ENCODE results near the gene SERPINA10. TPM values are rescaled to one million over a fixed set of nuclear protein-coding genes. Genes with fewer than 3 reads are reported as not detected.
A peak's percentile ranks its signal among the peaks of the same experiment; 100 is the strongest.

SERPINA10 gene
- total and polyA plus RNA-seq, 10 of the 15 experiments (the other 5 are each of a cell fraction or from before 2014, with no cell fraction given), result not detected

DNA sequence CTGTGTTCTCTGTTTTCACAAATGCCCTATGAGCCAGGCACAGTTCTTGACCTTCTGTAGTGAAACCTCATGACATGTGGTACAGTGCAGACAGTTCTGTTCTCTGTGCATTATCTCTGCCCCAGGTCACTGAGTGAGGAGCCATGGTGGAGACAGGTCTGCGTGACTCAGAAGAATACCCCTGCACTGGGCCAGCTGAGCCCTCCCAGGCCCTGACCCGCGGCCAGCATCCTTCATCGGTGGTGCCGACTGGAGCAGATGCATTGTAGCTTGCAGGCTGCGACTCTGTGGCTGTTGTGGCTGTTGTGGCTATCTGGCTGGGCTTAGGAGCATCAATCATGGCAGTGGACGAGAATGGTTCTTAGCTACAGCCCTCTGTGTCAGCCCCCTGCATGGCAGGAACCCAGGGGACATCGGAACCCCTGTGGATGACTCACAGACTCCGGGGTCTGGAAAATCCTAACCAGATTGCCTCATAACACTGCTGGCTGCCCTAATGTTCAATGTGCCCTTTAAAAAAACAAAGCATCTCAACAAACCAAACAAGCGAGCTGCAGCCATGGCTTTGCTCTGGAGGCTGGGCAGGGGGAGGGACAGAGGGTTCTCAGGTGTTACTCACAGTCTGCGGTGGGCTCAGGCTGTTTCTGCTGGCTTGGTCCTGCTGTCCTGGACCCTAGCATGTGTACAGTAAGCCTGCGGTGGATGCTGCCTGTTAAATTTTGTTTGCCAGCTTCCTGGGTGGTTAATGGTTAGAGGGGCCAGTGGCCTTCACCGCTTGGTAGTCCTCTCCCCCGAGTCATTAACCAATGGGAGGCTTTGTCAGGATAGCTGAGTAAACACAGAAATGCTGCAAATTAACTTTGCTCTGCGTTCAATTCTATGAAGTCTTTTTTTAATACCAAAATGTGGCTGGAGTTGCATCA lies 29.8 kb upstream of the SERPINA10 start, which contains the start of gene SERPINA6:
Gene SERPINA6, minus strand, starts transcription at position 689 of the 923 bp plus-strand sequence. CDS start 8,688 bp downstream, outside the sequence.
- CTCF ChIA-PET, result interaction anchor here (0.6 kb wide), 1 partner anchor 11 kb away, joined by 3 read pairs; no protein-coding TSS in a partner anchor
- 51% methylated on average over 15 of the region's 15 CpGs for WGBS (ENCODE audit: insufficient coverage, insufficient replicate concordance, low lambda C conversion rate, missing lambda C conversion rate)

More for the DNA sequence above, 29.8 kb upstream of the SERPINA10 start, which contains the start of gene SERPINA6:
- Histone ChIP-seq H3K79me2 (ENCODE audit: control insufficient read depth, insufficient read depth, low read length) (no peaks in the 10 kb centered on the region), H3K4me3 (no peak within 1 kb of the TSS), H2AFZ (ENCODE audit: control insufficient read depth, low read depth, low read length) (no peak within 1 kb of the TSS), H3K36me3 (ENCODE audit: control insufficient read depth in 2 of 2, insufficient read depth in 2 of 2, low read length in 1 of 2) (no peaks in the 10 kb centered on the region), H3K4me1 (ENCODE audit: control insufficient read depth, insufficient read depth, low read length) (no peaks in the 10 kb centered on the region), H4K20me1 (ENCODE audit: control insufficient read depth, insufficient read depth) (no peaks in the 10 kb centered on the region), H3K4me2 (ENCODE audit: control insufficient read depth, insufficient read depth) (no peak within 1 kb of the TSS), H3K27me3 (replicated peaks in 1 of 2; ENCODE audit: control insufficient read depth in 2 of 2, insufficient read depth in 2 of 2, low read length in 1 of 2) (no peaks in the 10 kb centered on the region), H3K27ac (ENCODE audit: control insufficient read depth, insufficient read depth) (no peak within 1 kb of the TSS), H3K9me3 (replicated peaks; ENCODE audit: control insufficient read depth, insufficient read depth, low read length) (no peaks in the 10 kb centered on the region), H3K9ac (ENCODE audit: control insufficient read depth, insufficient read depth, low read length) (no peak within 1 kb of the TSS)
- SMC1A ChIA-PET (ENCODE audit: uncharacterized antibody, unreplicated experiment), result no interaction called here
- no peak for TF ChIP-seq YBX1 (IDR thresholded peaks at IDR 0.05)
- no peak for TF ChIP-seq POLR2A (IDR thresholded peaks at IDR 0.05; ENCODE audit: low read depth, low read length)
- TF ChIP-seq, protein P1, sequence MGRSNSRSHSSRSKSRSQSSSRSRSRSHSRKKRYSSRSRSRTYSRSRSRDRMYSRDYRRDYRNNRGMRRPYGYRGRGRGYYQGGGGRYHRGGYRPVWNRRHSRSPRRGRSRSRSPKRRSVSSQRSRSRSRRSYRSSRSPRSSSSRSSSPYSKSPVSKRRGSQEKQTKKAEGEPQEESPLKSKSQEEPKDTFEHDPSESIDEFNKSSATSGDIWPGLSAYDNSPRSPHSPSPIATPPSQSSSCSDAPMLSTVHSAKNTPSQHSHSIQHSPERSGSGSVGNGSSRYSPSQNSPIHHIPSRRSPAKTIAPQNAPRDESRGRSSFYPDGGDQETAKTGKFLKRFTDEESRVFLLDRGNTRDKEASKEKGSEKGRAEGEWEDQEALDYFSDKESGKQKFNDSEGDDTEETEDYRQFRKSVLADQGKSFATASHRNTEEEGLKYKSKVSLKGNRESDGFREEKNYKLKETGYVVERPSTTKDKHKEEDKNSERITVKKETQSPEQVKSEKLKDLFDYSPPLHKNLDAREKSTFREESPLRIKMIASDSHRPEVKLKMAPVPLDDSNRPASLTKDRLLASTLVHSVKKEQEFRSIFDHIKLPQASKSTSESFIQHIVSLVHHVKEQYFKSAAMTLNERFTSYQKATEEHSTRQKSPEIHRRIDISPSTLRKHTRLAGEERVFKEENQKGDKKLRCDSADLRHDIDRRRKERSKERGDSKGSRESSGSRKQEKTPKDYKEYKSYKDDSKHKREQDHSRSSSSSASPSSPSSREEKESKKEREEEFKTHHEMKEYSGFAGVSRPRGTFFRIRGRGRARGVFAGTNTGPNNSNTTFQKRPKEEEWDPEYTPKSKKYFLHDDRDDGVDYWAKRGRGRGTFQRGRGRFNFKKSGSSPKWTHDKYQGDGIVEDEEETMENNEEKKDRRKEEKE (IDR thresholded peaks at IDR 0.05), result no peak
- TF ChIP-seq STAT1 (conservative IDR thresholded peaks at IDR 0.05), result no peak
- no peak for TF ChIP-seq PAX5 (IDR thresholded peaks at IDR 0.05; ENCODE audit: borderline replicate concordance, low read depth, low read length)
- TF ChIP-seq MTA2 (IDR thresholded peaks at IDR 0.05; ENCODE audit: low read depth), result no peak
- TF ChIP-seq, protein P2, sequence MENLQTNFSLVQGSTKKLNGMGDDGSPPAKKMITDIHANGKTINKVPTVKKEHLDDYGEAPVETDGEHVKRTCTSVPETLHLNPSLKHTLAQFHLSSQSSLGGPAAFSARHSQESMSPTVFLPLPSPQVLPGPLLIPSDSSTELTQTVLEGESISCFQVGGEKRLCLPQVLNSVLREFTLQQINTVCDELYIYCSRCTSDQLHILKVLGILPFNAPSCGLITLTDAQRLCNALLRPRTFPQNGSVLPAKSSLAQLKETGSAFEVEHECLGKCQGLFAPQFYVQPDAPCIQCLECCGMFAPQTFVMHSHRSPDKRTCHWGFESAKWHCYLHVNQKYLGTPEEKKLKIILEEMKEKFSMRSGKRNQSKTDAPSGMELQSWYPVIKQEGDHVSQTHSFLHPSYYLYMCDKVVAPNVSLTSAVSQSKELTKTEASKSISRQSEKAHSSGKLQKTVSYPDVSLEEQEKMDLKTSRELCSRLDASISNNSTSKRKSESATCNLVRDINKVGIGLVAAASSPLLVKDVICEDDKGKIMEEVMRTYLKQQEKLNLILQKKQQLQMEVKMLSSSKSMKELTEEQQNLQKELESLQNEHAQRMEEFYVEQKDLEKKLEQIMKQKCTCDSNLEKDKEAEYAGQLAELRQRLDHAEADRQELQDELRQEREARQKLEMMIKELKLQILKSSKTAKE (IDR thresholded peaks at IDR 0.05; ENCODE audit: low read depth, poor library complexity, severe bottlenecking), result no peak
- TF ChIP-seq DPF2 (IDR thresholded peaks at IDR 0.05), result no peak
- TF ChIP-seq NFIC (IDR thresholded peaks at IDR 0.05; ENCODE audit: low read depth, low read length), result no peak
- TF ChIP-seq, protein P3, sequence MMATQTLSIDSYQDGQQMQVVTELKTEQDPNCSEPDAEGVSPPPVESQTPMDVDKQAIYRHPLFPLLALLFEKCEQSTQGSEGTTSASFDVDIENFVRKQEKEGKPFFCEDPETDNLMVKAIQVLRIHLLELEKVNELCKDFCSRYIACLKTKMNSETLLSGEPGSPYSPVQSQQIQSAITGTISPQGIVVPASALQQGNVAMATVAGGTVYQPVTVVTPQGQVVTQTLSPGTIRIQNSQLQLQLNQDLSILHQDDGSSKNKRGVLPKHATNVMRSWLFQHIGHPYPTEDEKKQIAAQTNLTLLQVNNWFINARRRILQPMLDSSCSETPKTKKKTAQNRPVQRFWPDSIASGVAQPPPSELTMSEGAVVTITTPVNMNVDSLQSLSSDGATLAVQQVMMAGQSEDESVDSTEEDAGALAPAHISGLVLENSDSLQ (IDR thresholded peaks at IDR 0.05), result no peak
- no peak for TF ChIP-seq KDM1A (IDR thresholded peaks at IDR 0.05; ENCODE audit: borderline replicate concordance)
- TF ChIP-seq JUNB (IDR thresholded peaks at IDR 0.05), result no peak
- TF ChIP-seq SUZ12 (IDR thresholded peaks at IDR 0.05; ENCODE audit: unreplicated experiment), result no peak
- TF ChIP-seq ZNF217 (IDR thresholded peaks at IDR 0.05), result no peak
- no peak for TF ChIP-seq LARP7 (IDR thresholded peaks at IDR 0.05)
- no peak for TF ChIP-seq TCF7 (IDR thresholded peaks at IDR 0.05; ENCODE audit: borderline replicate concordance)
- RAD21 ChIA-PET (ENCODE audit: unreplicated experiment), result no interaction called here
- in situ Hi-C loops (cut with MboI), result no loop called here
- peak; percentile 61 for ATAC-seq
- intact Hi-C loops (cut with micrococcal nuclease; ENCODE audit: unreplicated experiment), result no loop called here
- POLR2A ChIA-PET, result no interaction called here
- FAIRE-seq, result no peak
- BruUV-seq (replicated peaks), result no TSS peak
- DNase-seq (ENCODE audit: low read depth, low spot score), result no peak

Measured in GM12878 (cell line).